H9 (cell line): ENCODE measurements around the gene PPP2R3B. TPM values are rescaled to one million over a fixed set of nuclear protein-coding genes. Genes with fewer than 3 reads are reported as not detected.

ENCODE experiments used
- DNase-seq: peaks from one replicate; pipeline ENCODE4 v3.0.0-alpha.2; 2017
- H2AFZ ChIP-seq: one replicate; pipeline ENCODE4 v1.6.1; 2013; ENCODE audit warnings: mild to moderate bottlenecking, low read length, control low read depth, moderate library complexity
- H2AK5ac ChIP-seq: 2 replicates; pipeline ENCODE4 v1.6.1; 2013; ENCODE audit warnings: low read length, control low read depth, mixed read lengths; ENCODE audit not compliant: insufficient read length
- H2BK120ac ChIP-seq: one replicate; pipeline ENCODE4 v1.6.1; 2013; ENCODE audit warnings: low read depth, mild to moderate bottlenecking, low read length, control low read depth, inconsistent platforms; ENCODE audit not compliant: poor library complexity, severe bottlenecking
- H2BK12ac ChIP-seq: 2 replicates; pipeline ENCODE4 v1.6.1; 2013; ENCODE audit warnings: low read length, control low read depth, mixed read lengths, low read depth; ENCODE audit not compliant: insufficient read length
- H2BK15ac ChIP-seq: 2 replicates; pipeline ENCODE4 v1.6.1; 2013; ENCODE audit warnings: low read depth, low read length, control low read depth
- H2BK20ac ChIP-seq: one replicate; pipeline ENCODE4 v1.6.1; 2013; ENCODE audit warnings: low read depth, mild to moderate bottlenecking, low read length, control low read depth, inconsistent platforms; ENCODE audit not compliant: poor library complexity, severe bottlenecking
- H2BK5ac ChIP-seq: 2 replicates; pipeline ENCODE4 v1.6.1; 2013; ENCODE audit warnings: low read length, control low read depth, mixed read lengths; ENCODE audit not compliant: insufficient read length
- H3K14ac ChIP-seq: 2 replicates; pipeline ENCODE4 v1.6.1; 2013; ENCODE audit warnings: low read length, control low read depth; ENCODE audit not compliant: insufficient read depth
- H3K18ac ChIP-seq: 2 replicates; pipeline ENCODE4 v1.6.1; 2013; ENCODE audit warnings: low read depth, mild to moderate bottlenecking, mixed read lengths, low read length, control low read depth; ENCODE audit not compliant: insufficient read length
- H3K23ac ChIP-seq: 2 replicates; pipeline ENCODE4 v1.6.1; 2013; ENCODE audit warnings: low read length, control low read depth, mixed read lengths, low read depth; ENCODE audit not compliant: insufficient read length
- H3K23me2 ChIP-seq: 2 replicates; pipeline ENCODE4 v1.6.1; 2013; ENCODE audit warnings: low read depth, mild to moderate bottlenecking, mixed read lengths, low read length, control low read depth; ENCODE audit not compliant: insufficient read length, poor library complexity, severe bottlenecking
- H3K27ac ChIP-seq: 2 replicates; pipeline ENCODE4 v1.5.1; 2013; ENCODE audit warnings: low read length, control low read depth, mixed read lengths, low read depth; ENCODE audit not compliant: insufficient read length
- H3K27me3 ChIP-seq: 2 replicates; pipeline ENCODE4 v1.6.1; 2013; ENCODE audit warnings: low read length, control low read depth, inconsistent platforms; ENCODE audit not compliant: insufficient read depth
- H3K4ac ChIP-seq: 2 replicates; pipeline ENCODE4 v1.6.1; 2013; ENCODE audit warnings: low read depth, mild to moderate bottlenecking, control low read depth, inconsistent platforms, low read length, moderate library complexity
- H3K4me1 ChIP-seq: 2 replicates; pipeline ENCODE4 v1.6.1; 2013; ENCODE audit warnings: low read length, control low read depth, inconsistent platforms; ENCODE audit not compliant: insufficient read depth
- H3K4me2 ChIP-seq: 2 replicates; pipeline ENCODE4 v1.6.1; 2013; ENCODE audit warnings: low read length, control low read depth, mixed read lengths; ENCODE audit not compliant: insufficient read length, insufficient read depth
- H3K56ac ChIP-seq: 2 replicates; pipeline ENCODE4 v1.6.1; 2013; ENCODE audit warnings: low read depth, mild to moderate bottlenecking, mixed read lengths, low read length, control low read depth; ENCODE audit not compliant: insufficient read length
- H3K79me1 ChIP-seq: 2 replicates; pipeline ENCODE4 v1.6.1; 2013; ENCODE audit warnings: low read depth, mild to moderate bottlenecking, moderate library complexity, low read length, control low read depth, inconsistent platforms; ENCODE audit not compliant: insufficient read depth, poor library complexity, severe bottlenecking
- H3K79me2 ChIP-seq: 2 replicates; pipeline ENCODE4 v1.6.1; 2013; ENCODE audit warnings: low read length, control low read depth, inconsistent platforms; ENCODE audit not compliant: insufficient read depth
- H3K9ac ChIP-seq: 2 replicates; pipeline ENCODE4 v1.6.1; 2013; ENCODE audit warnings: low read length, control low read depth, mixed read lengths; ENCODE audit not compliant: insufficient read length; ENCODE audit errors: extremely low read depth
- H3K9me3 ChIP-seq: one replicate; pipeline ENCODE4 v1.6.1; 2013; ENCODE audit warnings: low read depth, low read length, inconsistent platforms; ENCODE audit not compliant: control insufficient read depth
- H3T11ph ChIP-seq: one replicate; pipeline ENCODE4 v1.6.1; 2013; ENCODE audit warnings: mild to moderate bottlenecking, low read length, control low read depth, inconsistent platforms
- H4K20me1 ChIP-seq: one replicate; pipeline ENCODE4 v1.6.1; 2013; ENCODE audit not compliant: control insufficient read depth, insufficient read length, insufficient read depth
- H4K5ac ChIP-seq: 2 replicates; pipeline ENCODE4 v1.6.1; 2013; ENCODE audit warnings: low read depth, mild to moderate bottlenecking, mixed read lengths, low read length, control low read depth; ENCODE audit not compliant: insufficient read length
- H4K8ac ChIP-seq: replicated peaks from 2 replicates; pipeline ENCODE4 v1.6.1; 2013; ENCODE audit warnings: low read length, control low read depth, mixed read lengths, low read depth; ENCODE audit not compliant: insufficient read length
- H4K91ac ChIP-seq: 2 replicates; pipeline ENCODE4 v1.6.1; 2013; ENCODE audit warnings: low read depth, mild to moderate bottlenecking, moderate library complexity, mixed read lengths, low read length, control low read depth; ENCODE audit not compliant: insufficient read length
- H3K27ac Mint-ChIP-seq, 3 experiments: 2 replicates in 2 of 3; 3 replicates in 1 of 3; pipeline ENCODE4 v1.8.0; 2020 to 2021; ENCODE audit warnings: mixed read lengths in 3 of 3, mild to moderate bottlenecking in 1 of 3, moderate library complexity in 1 of 3
- H3K27me3 Mint-ChIP-seq: 2 replicates; pipeline ENCODE4 v1.8.0; 2021; ENCODE audit warnings: low read depth, mild to moderate bottlenecking, moderate library complexity, mixed read lengths
- H3K36me3 Mint-ChIP-seq, 3 experiments: 2 replicates in 2 of 3; 3 replicates in 1 of 3; pipeline ENCODE4 v1.8.0; 2020 to 2021; ENCODE audit warnings: low read depth in 3 of 3, mixed read lengths in 3 of 3; ENCODE audit not compliant: insufficient read depth in 1 of 3
- H3K4me1 Mint-ChIP-seq, 2 experiments: 2 replicates each; pipeline ENCODE4 v1.8.0; 2020; ENCODE audit warnings: mixed read lengths in 2 of 2
- H3K4me3 Mint-ChIP-seq, 2 experiments: 2 replicates in 1 of 2; 3 replicates in 1 of 2; pipeline ENCODE4 v1.8.0; 2020 to 2021; ENCODE audit warnings: mild to moderate bottlenecking in 2 of 2, mixed read lengths in 2 of 2, moderate library complexity in 1 of 2
- H3K9me3 Mint-ChIP-seq, 2 experiments: 2 replicates in 1 of 2; 3 replicates in 1 of 2; pipeline ENCODE4 v1.8.0; 2020; ENCODE audit warnings: mild to moderate bottlenecking in 2 of 2, mixed read lengths in 2 of 2, moderate library complexity in 1 of 2
- WGBS: extraction: QIAGEN DNeasy Blood & Tissue Kit; methylation state at CpG from one replicate; pipeline ENCODE4 v1.1.7; 2013; ENCODE audit warnings: missing lambda C conversion rate, low lambda C conversion rate, mixed read lengths; ENCODE audit not compliant: insufficient read length; ENCODE audit errors: extremely low coverage; 5-methylcytosine and 5-hydroxymethylcytosine counted together
- total RNA-seq: library from RNA; stranded (reverse); gene quantifications from 2 replicates; pipeline ENCODE4 v1.2.1, GENCODE V29; 2021
- TF ChIP-seq, protein P1 (sequence below): fragments of 200-600 bp; sonication (generic); conservative IDR thresholded peaks from 3 replicates; pipeline ENCODE4 v1.8.0; 2021; ENCODE audit warnings: antibody characterized with exemption, mild to moderate bottlenecking

PPP2R3B gene
- total RNA-seq, 1 experiment from 2014 or later = 72.1 TPM

GRCh38 chrX:400258-400657 is 13.6 kb upstream of the PPP2R3B start:
- peak overlapping the region in 2 of 3 experiments; percentile 50 to 52; a peak in 2 of 7 replicates for H3K27ac Mint-ChIP-seq
- Histone ChIP-seq H3K56ac (no peak overlapping the region), H4K20me1 (no peaks in the 10 kb centered on the region), H2BK12ac (no peak overlapping the region), H2AK5ac (no peak overlapping the region), H4K8ac (no peak overlapping the region), H3K9ac (no peak overlapping the region), H3K9me3 (no peaks in the 10 kb centered on the region), H3K4ac (no peak overlapping the region), H3K4me2 (no peak overlapping the region), H3K27me3 (no peaks in the 10 kb centered on the region), H3K23me2 (no peaks in the 10 kb centered on the region), H3K23ac (no peak overlapping the region), H2BK5ac (no peak overlapping the region), H4K91ac (no peak overlapping the region), H3K79me1 (no peaks in the 10 kb centered on the region), H3K27ac (no peak overlapping the region), H2BK15ac (no peak overlapping the region), H3K79me2 (no peaks in the 10 kb centered on the region), H2BK120ac (no peak overlapping the region), H4K5ac (no peak overlapping the region), H3K18ac (no peak overlapping the region), H2BK20ac (no peak overlapping the region), H2AFZ (no peak overlapping the region), H3K4me1 (no peaks in the 10 kb centered on the region), H3T11ph (no peak overlapping the region), H3K14ac (no peak overlapping the region)
- DNase-seq = no peak
- peaks cover 0 to 3% of the 10 kb centered on the region in 2 experiments; a peak in 1 of 5 replicates for H3K9me3 Mint-ChIP-seq
- no peaks in the 10 kb centered on the region; the same call in 1 of the 2 replicates for H3K27me3 Mint-ChIP-seq
- H3K4me1 Mint-ChIP-seq = peaks cover 6 to 8% of the 10 kb centered on the region in 2 experiments
- no CpG with 5 or more reads among the region's 15 CpGs for WGBS
- peaks cover 0 to 5% (median 1%) of the 10 kb centered on the region in 3 experiments; a peak in 2 of 7 replicates for H3K36me3 Mint-ChIP-seq
- no peak overlapping the region for H3K4me3 Mint-ChIP-seq
- TF ChIP-seq, protein P1, sequence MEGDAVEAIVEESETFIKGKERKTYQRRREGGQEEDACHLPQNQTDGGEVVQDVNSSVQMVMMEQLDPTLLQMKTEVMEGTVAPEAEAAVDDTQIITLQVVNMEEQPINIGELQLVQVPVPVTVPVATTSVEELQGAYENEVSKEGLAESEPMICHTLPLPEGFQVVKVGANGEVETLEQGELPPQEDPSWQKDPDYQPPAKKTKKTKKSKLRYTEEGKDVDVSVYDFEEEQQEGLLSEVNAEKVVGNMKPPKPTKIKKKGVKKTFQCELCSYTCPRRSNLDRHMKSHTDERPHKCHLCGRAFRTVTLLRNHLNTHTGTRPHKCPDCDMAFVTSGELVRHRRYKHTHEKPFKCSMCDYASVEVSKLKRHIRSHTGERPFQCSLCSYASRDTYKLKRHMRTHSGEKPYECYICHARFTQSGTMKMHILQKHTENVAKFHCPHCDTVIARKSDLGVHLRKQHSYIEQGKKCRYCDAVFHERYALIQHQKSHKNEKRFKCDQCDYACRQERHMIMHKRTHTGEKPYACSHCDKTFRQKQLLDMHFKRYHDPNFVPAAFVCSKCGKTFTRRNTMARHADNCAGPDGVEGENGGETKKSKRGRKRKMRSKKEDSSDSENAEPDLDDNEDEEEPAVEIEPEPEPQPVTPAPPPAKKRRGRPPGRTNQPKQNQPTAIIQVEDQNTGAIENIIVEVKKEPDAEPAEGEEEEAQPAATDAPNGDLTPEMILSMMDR = no peak
